Endothelial cell of umbilical vein (primary cell): Measurements from ENCODE around the gene LDHAL6B. TPM values are rescaled to one million over a fixed set of nuclear protein-coding genes. Genes with fewer than 3 reads are reported as not detected.
A peak's percentile ranks its signal among the peaks of the same experiment; 100 is the strongest.
"Not testable (repeated sequence)": the region's sequence is repeated elsewhere in the genome, so short reads cannot be mapped to it uniquely, and the experiment has no call there.

Experiments used
- BruUV-seq: library from RNA; stranded (reverse); fragments of 400-500 nt; replicated peaks from 2 replicates; lab custom pipeline; 2021; lab: Mats Ljungman, UMichigan
- CTCF ChIA-PET: fragments of 300-600, 350-600 bp; sonication (Branson Sonifier 250); formaldehyde crosslinking; loops from one replicate; lab custom pipeline; 2021; ENCODE audit warnings: antibody characterized with exemption, inconsistent platforms; lab: Charles Lee
- POLR2A ChIA-PET: fragments of 300-600, 350-600 bp; sonication (Branson Sonifier 250); formaldehyde crosslinking; loops from one replicate; lab custom pipeline; 2021; ENCODE audit warnings: antibody characterized with exemption, inconsistent platforms; lab: Charles Lee
- DNase-seq: peaks from one replicate; pipeline ENCODE4 v3.0.0-alpha.2; 2011; ENCODE audit warnings: low read depth, low spot score
- FAIRE-seq: peaks from 2 replicates; lab custom pipeline; 2011; peaks lifted over from hg19 to GRCh38; lab: Jason Lieb, UNC
- H2AFZ ChIP-seq: 2 replicates; pipeline ENCODE4 v1.6.0; 2012; ENCODE audit warnings: low read depth, low read length, control low read depth, inconsistent platforms
- H3K27ac ChIP-seq: 2 replicates; pipeline ENCODE4 v1.5.1; 2011; ENCODE audit warnings: low read depth, mild to moderate bottlenecking, control low read depth, low read length, moderate library complexity; ENCODE audit not compliant: insufficient read depth
- H3K27me3 ChIP-seq, 2 experiments: 2 replicates each; pipeline versions ENCODE4 v1.6.0 to v1.6.1; 2011; ENCODE audit warnings: low read length in 2 of 2, mixed read lengths in 1 of 2; ENCODE audit not compliant: control insufficient read depth in 2 of 2, insufficient read depth in 2 of 2
- H3K36me3 ChIP-seq, 2 experiments: 2 replicates in 1 of 2; 3 replicates in 1 of 2; pipeline ENCODE4 v1.5.1; 2011; ENCODE audit warnings: low read length in 2 of 2, mild to moderate bottlenecking in 1 of 2, moderate library complexity in 1 of 2; ENCODE audit not compliant: control insufficient read depth in 2 of 2, insufficient read depth in 2 of 2; ENCODE audit errors: extremely low read depth in 1 of 2
- H3K4me1 ChIP-seq: 3 replicates; pipeline ENCODE4 v1.5.1; 2011; ENCODE audit warnings: mild to moderate bottlenecking, low read length; ENCODE audit not compliant: control insufficient read depth, insufficient read depth; ENCODE audit errors: extremely low read depth
- H3K4me2 ChIP-seq: 2 replicates; pipeline ENCODE4 v1.6.1; 2011; ENCODE audit warnings: low read length, control low read depth, mixed read lengths; ENCODE audit not compliant: insufficient read depth
- H3K4me3 ChIP-seq, 3 experiments: fragments of 200-600 bp in 1 of 3; sonication (generic), shearing (Covaris generic) in 1 of 3; replicated peaks in 1 of 3; 2 replicates each; pipeline ENCODE4 v1.5.1; 2011 to 2016; ENCODE audit warnings: control low read depth in 3 of 3, low read length in 3 of 3, mild to moderate bottlenecking in 2 of 3, inconsistent platforms in 1 of 3, low read depth in 1 of 3, moderate library complexity in 1 of 3; ENCODE audit not compliant: insufficient read depth in 1 of 3
- H3K79me2 ChIP-seq: 2 replicates; pipeline ENCODE4 v1.6.0; 2012; ENCODE audit warnings: low read length, inconsistent platforms; ENCODE audit not compliant: control insufficient read depth, insufficient read depth
- H3K9ac ChIP-seq: replicated peaks from 2 replicates; pipeline ENCODE3; 2011; ENCODE audit warnings: low read length, control low read depth; ENCODE audit not compliant: insufficient read depth; ENCODE audit errors: extremely low read depth
- H3K9me1 ChIP-seq: replicated peaks from 3 replicates; pipeline ENCODE4 v1.6.0; 2011; ENCODE audit warnings: mild to moderate bottlenecking, low read length; ENCODE audit not compliant: control insufficient read depth, insufficient read depth; ENCODE audit errors: extremely low read depth
- H3K9me3 ChIP-seq: replicated peaks from 2 replicates; pipeline ENCODE4 v1.5.1; 2012; ENCODE audit warnings: low read length, inconsistent platforms; ENCODE audit not compliant: control insufficient read depth, insufficient read depth
- H4K20me1 ChIP-seq: replicated peaks from 2 replicates; pipeline ENCODE3; 2011; ENCODE audit warnings: mild to moderate bottlenecking, low read length; ENCODE audit not compliant: control insufficient read depth, insufficient read depth; ENCODE audit errors: extremely low read depth
- CTCF ChIP-seq, 2 donors: IDR thresholded peaks; 1 replicate in 1 of 2; 2 replicates in 1 of 2; pipeline ENCODE4 v1.5.1; 2011; ENCODE audit warnings: low read length in 2 of 2, mild to moderate bottlenecking in 2 of 2, moderate library complexity in 2 of 2, control low read depth in 1 of 2, inconsistent platforms in 1 of 2, low read depth in 1 of 2; ENCODE audit not compliant: insufficient read depth in 1 of 2; ENCODE audit errors: extremely low read depth in 1 of 2
- EZH2 ChIP-seq: IDR thresholded peaks from 2 replicates; pipeline ENCODE4 v1.6.1; 2012; ENCODE audit warnings: borderline replicate concordance, low read depth, mild to moderate bottlenecking, moderate library complexity, low read length, inconsistent platforms; ENCODE audit not compliant: severe bottlenecking
- FOS ChIP-seq: IDR thresholded peaks from 2 replicates; pipeline ENCODE4 v1.6.1; 2011; ENCODE audit warnings: mild to moderate bottlenecking, low read length, moderate library complexity, borderline replicate concordance; ENCODE audit not compliant: insufficient read depth
- JUN ChIP-seq: IDR thresholded peaks from 2 replicates; pipeline ENCODE4 v1.6.1; 2011; ENCODE audit warnings: borderline replicate concordance, low read depth; ENCODE audit not compliant: insufficient read length, insufficient read depth
- POLR2A ChIP-seq: IDR thresholded peaks from 2 replicates; pipeline ENCODE4 v1.6.1; 2012; ENCODE audit warnings: low read depth, mild to moderate bottlenecking, control low read depth, low read length
- dilution Hi-C: fragments of 300-500 bp; cut with MboI; formaldehyde crosslinking; loops from one replicate; pipeline ENCODE4 v1.15.0; 2019; ENCODE audit warnings: low sequenced_read_pairs; ENCODE audit not compliant: extremely low pct_ligation_motif_present
- intact Hi-C: fragments of 100-400 bp; cut with micrococcal nuclease; formaldehyde crosslinking; loops from one replicate; pipeline ENCODE4 v1.10.0; 2022
- polyA plus RNA-seq, 4 experiments: library from polyadenylated mRNA; depleted of rRNA in 3 of 4; stranded (reverse) in 3 of 4; unstranded in 1 of 4; fragments of >200 nt; gene quantifications; 2 replicates each; pipeline versions ENCODE4 v1.2.1 to v1.2.3, GENCODE V29; 2011 to 2012; ENCODE audit warnings: missing spikeins in 1 of 4
- total RNA-seq: library from RNA; stranded (reverse); gene quantifications from 2 replicates; pipeline ENCODE4 v1.2.3, GENCODE V29; 2021
- TF ChIP-seq, protein P1 (sequence below): IDR thresholded peaks from 2 replicates; pipeline ENCODE4 v1.6.1; 2011; ENCODE audit not compliant: insufficient read depth, insufficient read length

LDHAL6B gene
- total and polyA plus RNA-seq, 2 donors (not counting 3 experiments of a cell fraction or from before 2014, with no cell fraction given): not detected

- Histone ChIP-seq H3K4me2 (no peak overlapping the region), H3K27me3 (no peaks in the 10 kb centered on the region), H4K20me1 (no peaks in the 10 kb centered on the region), H3K79me2 (no peaks in the 10 kb centered on the region), H3K9me1 (no peaks in the 10 kb centered on the region), H3K4me3 (no peak overlapping the region), H3K36me3 (peaks cover 10 to 36% of the 10 kb centered on the region in 2 experiments), H3K27ac (no peak overlapping the region), H3K9me3 (no peaks in the 10 kb centered on the region), H3K4me1 (peaks cover 9% of the 10 kb centered on the region), H2AFZ (no peak overlapping the region), H3K9ac (no peak overlapping the region)
- dilution Hi-C loops (no loop called here), intact Hi-C loops (loop anchor here (1.0 kb wide), 1 partner anchor 332 kb away; no protein-coding TSS in a partner anchor)
- peak; percentile 31 for FAIRE-seq
- no TSS peak for BruUV-seq
- peak; percentile 9 for DNase-seq
- POLR2A ChIA-PET: interaction anchor here (1.0 kb wide), 1 partner anchor 212 kb away, joined by 3 read pairs; the partner anchor contains the start of gene MYO1E
- TF ChIP-seq EZH2: no peak
- no peak for TF ChIP-seq JUN
- TF ChIP-seq FOS: no peak
- TF ChIP-seq, protein P1, sequence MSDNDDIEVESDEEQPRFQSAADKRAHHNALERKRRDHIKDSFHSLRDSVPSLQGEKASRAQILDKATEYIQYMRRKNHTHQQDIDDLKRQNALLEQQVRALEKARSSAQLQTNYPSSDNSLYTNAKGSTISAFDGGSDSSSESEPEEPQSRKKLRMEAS: no peak
- TF ChIP-seq CTCF (IDR thresholded peaks at IDR 0.05; ENCODE audit: extremely low read depth in 1 of 2, insufficient read depth in 1 of 2, low read depth in 1 of 2, low read length in 2 of 2): peak; percentile 42
- TF ChIP-seq POLR2A: no peak
- CTCF ChIA-PET: interaction anchor here (0.9 to 1.8 kb wide), 9 partner anchors 9 to 341 kb away, joined by 3 to 10 read pairs (median 4); no protein-coding TSS in a partner anchor
Observed at GRCh38 chr15:59160880-59161593, 45.6 kb upstream of the LDHAL6B start.

DNA sequence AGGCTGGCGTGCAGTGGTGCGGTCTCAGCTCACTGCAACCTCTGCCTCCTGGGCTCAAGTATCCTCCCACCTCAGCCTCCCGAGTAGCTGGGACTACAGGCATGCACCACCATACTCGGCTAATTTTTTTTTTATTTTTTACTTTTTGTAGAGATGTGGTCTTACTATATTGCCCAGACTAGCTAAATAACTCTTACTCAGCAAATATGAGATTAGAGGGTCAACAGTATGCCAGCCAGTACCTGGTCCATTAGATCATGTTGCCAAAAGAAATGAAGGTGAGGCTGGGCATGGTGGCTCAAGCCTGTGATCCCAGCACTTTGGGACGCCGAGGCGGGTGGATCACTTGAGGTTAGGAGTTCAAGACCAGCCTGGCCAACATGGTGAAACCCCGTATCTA, 44.6 kb upstream of the LDHAL6B start:
- FAIRE-seq, H3K9ac ChIP-seq, DNase-seq, BruUV-seq, H3K27me3 ChIP-seq, H3K79me2 ChIP-seq, POLR2A ChIA-PET, H3K9me3 ChIP-seq, dilution Hi-C loops, H3K9me1 ChIP-seq, H3K4me3 ChIP-seq, H3K27ac ChIP-seq, intact Hi-C loops, H4K20me1 ChIP-seq, H2AFZ ChIP-seq, H3K4me2 ChIP-seq: not testable (repeated sequence)
- Histone ChIP-seq H3K36me3 (peaks cover 10 to 34% of the 10 kb centered on the region in 2 experiments), H3K4me1 (peaks cover 19% of the 10 kb centered on the region)
- CTCF ChIA-PET: interaction anchor here (0.8 to 1.8 kb wide), 10 partner anchors 8 to 367 kb away, joined by 3 to 10 read pairs (median 4); no protein-coding TSS in a partner anchor
